ENCODE data around the gene CEP164.
A peak's percentile ranks its signal among the peaks of the same experiment; 100 is the strongest.

CEP164 gene

GRCh38 chr11:117426297-117426685, 98.6 kb downstream of the CEP164 start:
- H3K9ac ChIP-seq (ENCODE audit: low read length), result no peak overlapping the region
- peaks cover 51% of the 10 kb centered on the region for H3K27me3 ChIP-seq (replicated peaks; ENCODE audit: control insufficient read depth, insufficient read depth, low read length)
- H3K4me3 ChIP-seq (ENCODE audit: low read length), result no peak overlapping the region
- no peaks in the 10 kb centered on the region for H3K9me3 ChIP-seq (ENCODE audit: control insufficient read depth, low read length)
- no peaks in the 10 kb centered on the region for H3K36me3 ChIP-seq (ENCODE audit: control insufficient read depth, insufficient read depth, low read length, severe bottlenecking)
- DNase-seq (ENCODE audit: low read depth), result peak; percentile 77
- H3K4me1 ChIP-seq (ENCODE audit: control insufficient read depth, insufficient read depth, low read length), result peaks cover 8% of the 10 kb centered on the region

GRCh38 chr11:117426941-117427340, 99.3 kb downstream of the CEP164 start:
- peaks cover 8% of the 10 kb centered on the region for H3K4me1 ChIP-seq (ENCODE audit: control insufficient read depth, insufficient read depth, low read length)
- H3K9me3 ChIP-seq (ENCODE audit: control insufficient read depth, low read length), result no peaks in the 10 kb centered on the region
- DNase-seq (ENCODE audit: low read depth), result no peak
- no peak overlapping the region for H3K4me3 ChIP-seq (ENCODE audit: low read length)
- H3K9ac ChIP-seq (ENCODE audit: low read length), result no peak overlapping the region
- no peaks in the 10 kb centered on the region for H3K36me3 ChIP-seq (ENCODE audit: control insufficient read depth, insufficient read depth, low read length, severe bottlenecking)
- peaks cover 52% of the 10 kb centered on the region for H3K27me3 ChIP-seq (replicated peaks; ENCODE audit: control insufficient read depth, insufficient read depth, low read length)

- H3K27me3 ChIP-seq (replicated peaks; ENCODE audit: control insufficient read depth, insufficient read depth, low read length), result peaks cover 51% of the 10 kb centered on the region
Measured at GRCh38 chr11:117427356-117427874, 99.8 kb downstream of the CEP164 start.

DNA sequence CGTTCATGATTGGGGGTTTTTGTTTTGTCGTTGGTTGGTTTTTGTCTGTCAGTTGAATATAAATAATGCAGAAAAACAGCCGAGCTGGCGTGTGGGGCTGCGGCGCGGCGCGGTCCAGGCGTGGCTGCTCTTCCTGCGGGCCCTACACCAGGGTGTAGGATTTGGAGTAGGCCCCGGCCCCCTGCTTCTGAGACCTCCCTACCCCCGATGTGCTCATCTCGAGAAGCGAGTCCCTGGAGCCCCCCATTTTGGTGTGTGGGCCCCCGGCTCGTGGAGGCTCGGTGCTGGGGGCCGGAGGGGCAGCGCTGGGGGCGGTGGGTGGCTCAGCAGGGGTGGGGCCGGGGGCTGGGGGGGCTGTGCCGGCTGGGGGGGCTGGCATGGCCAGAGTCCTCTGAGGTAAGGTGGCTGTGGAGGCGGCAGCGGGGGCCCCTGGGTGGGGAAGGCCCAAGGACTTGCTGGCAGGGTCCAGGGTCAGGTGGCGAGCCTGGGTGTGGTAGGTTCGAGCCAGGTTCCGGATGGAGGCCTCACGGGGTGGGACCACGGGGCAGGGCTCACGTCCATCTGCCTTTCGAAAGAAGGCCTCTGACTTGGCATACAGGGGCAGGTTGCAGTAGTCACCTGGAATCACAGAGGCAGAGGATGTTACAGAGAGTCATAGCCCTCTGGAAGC, 100.7 kb downstream of the CEP164 start:
- no peak overlapping the region for H3K4me3 ChIP-seq (ENCODE audit: low read length)
- no peak overlapping the region for H3K9ac ChIP-seq (ENCODE audit: low read length)
- DNase-seq (ENCODE audit: low read depth), result no peak
- H3K4me1 ChIP-seq (ENCODE audit: control insufficient read depth, insufficient read depth, low read length), result peaks cover 8% of the 10 kb centered on the region
- no peaks in the 10 kb centered on the region for H3K36me3 ChIP-seq (ENCODE audit: control insufficient read depth, insufficient read depth, low read length, severe bottlenecking)
- no peaks in the 10 kb centered on the region for H3K9me3 ChIP-seq (ENCODE audit: control insufficient read depth, low read length)
- peaks cover 48% of the 10 kb centered on the region for H3K27me3 ChIP-seq (replicated peaks; ENCODE audit: control insufficient read depth, insufficient read depth, low read length)

More at GRCh38 chr11:117427356-117427874, 99.8 kb downstream of the CEP164 start:
- no peak overlapping the region for H3K9ac ChIP-seq (ENCODE audit: low read length)
- H3K4me1 ChIP-seq (ENCODE audit: control insufficient read depth, insufficient read depth, low read length), result peaks cover 8% of the 10 kb centered on the region
- H3K36me3 ChIP-seq (ENCODE audit: control insufficient read depth, insufficient read depth, low read length, severe bottlenecking), result no peaks in the 10 kb centered on the region
- no peak overlapping the region for H3K4me3 ChIP-seq (ENCODE audit: low read length)
- H3K9me3 ChIP-seq (ENCODE audit: control insufficient read depth, low read length), result no peaks in the 10 kb centered on the region
- DNase-seq (ENCODE audit: low read depth), result no peak

GRCh38 chr11:117428856-117429229, 101.2 kb downstream of the CEP164 start:
- DNase-seq (ENCODE audit: low read depth), result no peak
- Histone ChIP-seq H3K27me3 (replicated peaks; ENCODE audit: control insufficient read depth, insufficient read depth, low read length) (peaks cover 46% of the 10 kb centered on the region), H3K4me1 (ENCODE audit: control insufficient read depth, insufficient read depth, low read length) (peaks cover 8% of the 10 kb centered on the region), H3K36me3 (ENCODE audit: control insufficient read depth, insufficient read depth, low read length, severe bottlenecking) (no peaks in the 10 kb centered on the region), H3K9ac (ENCODE audit: low read length) (no peak overlapping the region), H3K4me3 (ENCODE audit: low read length) (no peak overlapping the region), H3K9me3 (ENCODE audit: control insufficient read depth, low read length) (no peaks in the 10 kb centered on the region)

DNA sequence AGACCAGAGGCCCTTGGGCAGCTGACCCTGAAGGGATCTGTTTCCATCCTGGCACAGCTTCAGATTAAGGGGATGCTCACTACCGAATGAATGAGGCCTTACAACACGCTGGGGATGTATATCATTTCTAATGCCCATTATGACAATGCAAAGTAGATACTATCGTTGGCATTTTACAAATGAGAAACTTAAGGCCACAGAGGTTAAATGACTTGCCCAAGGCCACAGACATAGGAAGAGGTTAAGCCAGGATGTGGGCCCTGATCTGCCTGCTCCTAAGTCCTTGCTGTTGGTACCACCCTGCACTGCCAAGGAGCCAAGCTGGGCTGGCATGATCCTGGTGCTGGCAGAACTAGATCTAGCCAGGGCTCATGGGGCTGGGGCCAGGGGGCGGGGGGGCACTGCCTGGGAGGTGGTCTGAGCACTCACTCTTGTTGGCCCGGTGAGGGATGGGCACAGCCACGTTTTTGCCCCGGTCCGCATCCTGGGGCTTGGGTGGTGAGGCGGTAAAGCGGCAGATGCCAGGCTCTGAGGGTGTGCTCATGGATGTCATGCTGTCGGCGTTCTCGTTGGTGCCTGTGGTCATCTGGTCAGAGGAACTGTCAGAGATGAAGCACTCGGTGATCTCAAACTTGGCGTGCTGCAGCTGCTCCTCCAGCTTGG, 102.8 kb downstream of the CEP164 start:
- peaks cover 60% of the 10 kb centered on the region for H3K27me3 ChIP-seq (replicated peaks; ENCODE audit: control insufficient read depth, insufficient read depth, low read length)
- DNase-seq (ENCODE audit: low read depth), result no peak
- no peak overlapping the region for H3K4me3 ChIP-seq (ENCODE audit: low read length)
- no peak overlapping the region for H3K9ac ChIP-seq (ENCODE audit: low read length)
- H3K4me1 ChIP-seq (ENCODE audit: control insufficient read depth, insufficient read depth, low read length), result no peaks in the 10 kb centered on the region
- no peaks in the 10 kb centered on the region for H3K36me3 ChIP-seq (ENCODE audit: control insufficient read depth, insufficient read depth, low read length, severe bottlenecking)
- peaks cover 5% of the 10 kb centered on the region for H3K9me3 ChIP-seq (ENCODE audit: control insufficient read depth, low read length)

GRCh38 chr11:117431436-117431835, 103.8 kb downstream of the CEP164 start:
- H3K27me3 ChIP-seq (replicated peaks; ENCODE audit: control insufficient read depth, insufficient read depth, low read length), result peaks cover 62% of the 10 kb centered on the region

DNA sequence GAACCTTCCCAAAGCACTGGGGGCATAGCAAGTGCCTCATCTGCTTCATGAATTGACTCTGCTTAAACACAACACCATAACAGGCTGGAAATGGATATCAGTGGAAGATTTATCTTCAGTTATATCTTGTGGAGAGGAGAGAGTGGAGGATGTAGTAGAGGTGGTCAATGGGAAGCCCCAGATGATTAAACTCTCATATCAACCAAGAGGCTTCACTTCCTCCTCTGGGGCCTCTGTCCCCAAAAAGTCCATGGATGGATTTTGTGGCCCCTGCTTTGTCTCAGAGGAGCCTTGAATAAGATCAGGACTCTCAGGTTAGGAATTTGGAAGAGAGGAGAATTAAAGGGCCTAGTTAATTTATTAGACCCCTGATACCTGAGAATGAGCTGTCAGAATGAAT, 106.1 kb downstream of the CEP164 start:
- no peaks in the 10 kb centered on the region for H3K4me1 ChIP-seq (ENCODE audit: control insufficient read depth, insufficient read depth, low read length)
- H3K36me3 ChIP-seq (ENCODE audit: control insufficient read depth, insufficient read depth, low read length, severe bottlenecking), result no peaks in the 10 kb centered on the region
- no peak overlapping the region for H3K9ac ChIP-seq (ENCODE audit: low read length)
- DNase-seq (ENCODE audit: low read depth), result no peak
- peaks cover 66% of the 10 kb centered on the region for H3K27me3 ChIP-seq (replicated peaks; ENCODE audit: control insufficient read depth, insufficient read depth, low read length)
- peaks cover 5% of the 10 kb centered on the region for H3K9me3 ChIP-seq (ENCODE audit: control insufficient read depth, low read length)
- H3K4me3 ChIP-seq (ENCODE audit: low read length), result no peak overlapping the region

More at GRCh38 chr11:117431436-117431835, 103.8 kb downstream of the CEP164 start:
- Histone ChIP-seq H3K9ac (ENCODE audit: low read length) (no peak overlapping the region), H3K4me3 (ENCODE audit: low read length) (no peak overlapping the region), H3K4me1 (ENCODE audit: control insufficient read depth, insufficient read depth, low read length) (no peaks in the 10 kb centered on the region), H3K36me3 (ENCODE audit: control insufficient read depth, insufficient read depth, low read length, severe bottlenecking) (no peaks in the 10 kb centered on the region), H3K9me3 (ENCODE audit: control insufficient read depth, low read length) (peaks cover 5% of the 10 kb centered on the region)
- no peak for DNase-seq (ENCODE audit: low read depth)

DNA sequence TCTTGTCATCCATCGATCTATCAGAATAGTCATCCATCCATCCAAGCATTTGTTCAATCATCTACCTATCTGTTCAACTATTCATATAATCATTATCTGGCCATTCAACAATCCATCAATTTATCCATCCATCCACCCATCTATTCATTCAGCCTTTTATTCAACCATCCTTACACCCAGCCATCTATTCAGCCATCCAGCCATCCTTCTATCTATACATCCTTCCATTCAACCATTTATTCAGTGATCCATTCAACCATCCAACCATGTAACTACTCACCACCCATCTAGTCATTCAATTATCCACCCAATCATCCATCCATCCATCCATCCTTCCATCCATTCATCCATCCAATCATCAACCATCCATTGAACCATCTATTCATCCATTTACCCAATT, 106.8 kb downstream of the CEP164 start:
- DNase-seq (ENCODE audit: low read depth), result no peak
- Histone ChIP-seq H3K9me3 (ENCODE audit: control insufficient read depth, low read length) (peaks cover 5% of the 10 kb centered on the region), H3K9ac (ENCODE audit: low read length) (no peak overlapping the region), H3K4me1 (ENCODE audit: control insufficient read depth, insufficient read depth, low read length) (no peaks in the 10 kb centered on the region), H3K27me3 (replicated peaks; ENCODE audit: control insufficient read depth, insufficient read depth, low read length) (peaks cover 66% of the 10 kb centered on the region), H3K4me3 (ENCODE audit: low read length) (no peak overlapping the region), H3K36me3 (ENCODE audit: control insufficient read depth, insufficient read depth, low read length, severe bottlenecking) (no peaks in the 10 kb centered on the region)

DNA sequence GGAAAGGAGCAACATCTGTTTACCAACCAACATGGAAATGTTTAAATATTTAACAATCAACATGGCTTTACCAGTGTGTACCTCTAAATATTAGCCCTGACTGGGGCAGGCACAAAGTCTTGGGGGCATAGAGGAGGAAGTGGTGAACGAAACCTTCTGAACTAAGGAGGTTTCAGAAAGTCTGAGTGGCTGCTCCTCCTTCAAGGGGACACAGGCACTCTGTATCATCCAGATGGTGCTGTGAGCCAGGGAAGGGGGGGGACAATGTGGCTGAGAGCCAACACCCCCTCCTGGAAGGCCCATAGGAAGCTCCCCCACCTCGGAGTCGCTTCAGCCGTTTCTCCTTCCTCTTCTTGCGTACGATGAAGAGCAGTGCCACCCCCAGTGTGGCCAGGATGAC, 107.7 kb downstream of the CEP164 start:
- Histone ChIP-seq H3K4me1 (ENCODE audit: control insufficient read depth, insufficient read depth, low read length) (no peaks in the 10 kb centered on the region), H3K9me3 (ENCODE audit: control insufficient read depth, low read length) (peaks cover 5% of the 10 kb centered on the region), H3K27me3 (replicated peaks; ENCODE audit: control insufficient read depth, insufficient read depth, low read length) (peaks cover 60% of the 10 kb centered on the region), H3K36me3 (ENCODE audit: control insufficient read depth, insufficient read depth, low read length, severe bottlenecking) (no peaks in the 10 kb centered on the region), H3K9ac (ENCODE audit: low read length) (no peak overlapping the region), H3K4me3 (ENCODE audit: low read length) (no peak overlapping the region)
- no peak for DNase-seq (ENCODE audit: low read depth)

DNA sequence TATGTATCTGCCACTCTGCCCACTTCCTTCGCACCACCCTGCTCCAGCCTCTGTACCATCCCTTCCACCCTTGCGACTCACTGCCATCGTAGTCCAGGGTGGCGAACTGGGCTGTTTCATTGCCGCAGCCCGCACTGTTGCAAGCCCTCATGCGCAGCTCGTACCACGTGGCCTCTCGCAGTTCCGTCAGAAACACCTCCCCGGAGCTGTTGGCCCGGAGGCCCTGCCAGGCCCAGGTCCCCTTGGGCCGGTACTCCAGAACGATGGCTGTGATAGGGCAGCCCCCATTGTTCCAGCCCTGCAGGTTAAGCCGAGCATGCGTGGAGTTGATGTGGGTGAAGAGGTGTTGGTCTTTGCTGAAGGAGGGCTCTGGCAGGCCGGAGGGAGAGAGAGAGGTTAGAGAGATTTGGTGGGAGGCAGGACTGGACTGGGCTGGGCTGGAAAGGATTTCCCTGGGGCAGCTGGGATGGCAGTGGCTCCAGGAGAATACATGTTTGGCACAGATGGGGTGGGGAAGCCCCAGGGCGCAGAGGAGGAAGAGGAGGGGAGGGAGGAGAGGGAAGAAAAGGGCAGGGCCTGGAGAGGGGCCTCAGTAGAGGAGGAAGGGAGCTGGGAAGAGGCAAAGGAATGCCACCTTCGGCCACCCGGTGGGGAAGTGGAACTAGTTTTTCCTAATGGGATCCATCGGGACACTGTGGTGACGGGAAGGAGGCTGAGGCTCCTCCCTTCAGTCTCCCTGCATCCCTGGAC, 109.6 kb downstream of the CEP164 start:
- Histone ChIP-seq H3K36me3 (ENCODE audit: control insufficient read depth, insufficient read depth, low read length, severe bottlenecking) (no peaks in the 10 kb centered on the region), H3K27me3 (replicated peaks; ENCODE audit: control insufficient read depth, insufficient read depth, low read length) (peaks cover 52% of the 10 kb centered on the region)

More for the DNA sequence above, 109.6 kb downstream of the CEP164 start:
- no peak for DNase-seq (ENCODE audit: low read depth)
- H3K4me1 ChIP-seq (ENCODE audit: control insufficient read depth, insufficient read depth, low read length), result no peaks in the 10 kb centered on the region
- H3K9me3 ChIP-seq (ENCODE audit: control insufficient read depth, low read length), result peaks cover 5% of the 10 kb centered on the region
- no peak overlapping the region for H3K9ac ChIP-seq (ENCODE audit: low read length)
- H3K4me3 ChIP-seq (ENCODE audit: low read length), result no peak overlapping the region

All from adipocyte (in vitro differentiated cells).